ENCODE results near the gene ZNF407.

Gene ZNF407

GRCh38 chr18:75063615-75064512 lies 466.2 kb downstream of the ZNF407 start:
- H3K9me3 ChIP-seq (replicated peaks in 1 of 11), result peaks cover 0 to 4% (median 0%) of the 10 kb centered on the region in 11 experiments; a peak in 1 of 22 replicates
- H3K36me3 ChIP-seq, result peaks cover 17 to 61% (median 33%) of the 10 kb centered on the region in 11 experiments; a peak in 21 of 22 replicates
- H3K4me1 ChIP-seq, result peaks cover 0 to under 1% (median 0%) of the 10 kb centered on the region in 10 experiments; a peak in 1 of 20 replicates
- H4K20me1 ChIP-seq, result no peaks in the 10 kb centered on the region
- no peak overlapping the region for H3K27ac ChIP-seq
- no peak for TF ChIP-seq Cebpa-rat (IDR thresholded peaks at IDR 0.05)
- H3K27me3 ChIP-seq, result no peaks in the 10 kb centered on the region
- no peak overlapping the region for H3K9ac ChIP-seq
- H3K4me2 ChIP-seq, result no peak overlapping the region
- H3K4me3 ChIP-seq, result no peak overlapping the region

GRCh38 chr18:75064513-75064905 lies 466.8 kb downstream of the ZNF407 start:
- Histone ChIP-seq H3K4me2 (no peak overlapping the region), H3K4me1 (peaks cover 0 to 7% (median 2%) of the 10 kb centered on the region in 10 experiments; a peak in 11 of 20 replicates), H3K27me3 (no peaks in the 10 kb centered on the region), H3K36me3 (peaks cover 17 to 54% (median 33%) of the 10 kb centered on the region in 11 experiments; a peak in 21 of 22 replicates), H3K9me3 (replicated peaks in 1 of 11) (peaks cover 0 to 4% (median 0%) of the 10 kb centered on the region in 11 experiments; a peak in 1 of 22 replicates), H4K20me1 (no peaks in the 10 kb centered on the region), H3K9ac (no peak overlapping the region), H3K4me3 (no peak overlapping the region), H3K27ac (no peak overlapping the region)
- no peak for TF ChIP-seq Cebpa-rat (IDR thresholded peaks at IDR 0.05)

- Histone ChIP-seq H3K4me3 (no peak overlapping the region), H4K20me1 (no peaks in the 10 kb centered on the region), H3K4me1 (peaks cover 6 to 16% (median 10%) of the 10 kb centered on the region in 10 experiments), H3K36me3 (peaks cover 14 to 47% (median 29%) of the 10 kb centered on the region in 11 experiments; a peak in 21 of 22 replicates), H3K9ac (no peak overlapping the region), H3K9me3 (replicated peaks in 1 of 11) (no peaks in the 10 kb centered on the region), H3K4me2 (no peak overlapping the region), H3K27ac (no peak overlapping the region), H3K27me3 (no peaks in the 10 kb centered on the region)
- no peak for TF ChIP-seq Cebpa-rat (IDR thresholded peaks at IDR 0.05)
Measured at GRCh38 chr18:75065251-75066000, 467.8 kb downstream of the ZNF407 start.

GRCh38 chr18:75066021-75066880 lies 468.6 kb downstream of the ZNF407 start:
- H3K4me3 ChIP-seq, result no peak overlapping the region
- H3K9ac ChIP-seq, result no peak overlapping the region
- H3K27me3 ChIP-seq, result no peaks in the 10 kb centered on the region
- peaks cover 13 to 24% (median 18%) of the 10 kb centered on the region in 10 experiments for H3K4me1 ChIP-seq
- H3K36me3 ChIP-seq, result peaks cover 14 to 46% (median 29%) of the 10 kb centered on the region in 11 experiments; a peak in 21 of 22 replicates
- no peak overlapping the region for H3K4me2 ChIP-seq
- H4K20me1 ChIP-seq, result no peaks in the 10 kb centered on the region
- no peak for TF ChIP-seq Cebpa-rat (IDR thresholded peaks at IDR 0.05)
- no peaks in the 10 kb centered on the region for H3K9me3 ChIP-seq (replicated peaks in 1 of 11)
- H3K27ac ChIP-seq, result no peak overlapping the region

- Histone ChIP-seq H3K27ac (no peak overlapping the region), H4K20me1 (no peaks in the 10 kb centered on the region), H3K9ac (no peak overlapping the region), H3K9me3 (replicated peaks in 1 of 11) (no peaks in the 10 kb centered on the region), H3K4me2 (no peak overlapping the region), H3K36me3 (peaks cover 14 to 41% (median 29%) of the 10 kb centered on the region in 11 experiments; a peak in 21 of 22 replicates), H3K4me1 (peaks cover 20 to 31% (median 25%) of the 10 kb centered on the region in 10 experiments), H3K27me3 (no peaks in the 10 kb centered on the region), H3K4me3 (no peak overlapping the region)
- TF ChIP-seq Cebpa-rat (IDR thresholded peaks at IDR 0.05), result no peak
Measured at GRCh38 chr18:75066936-75067335, 469.3 kb downstream of the ZNF407 start.

- Histone ChIP-seq H3K36me3 (peaks cover 14 to 29% (median 24%) of the 10 kb centered on the region in 11 experiments; a peak in 21 of 22 replicates), H3K4me3 (no peak overlapping the region), H3K9ac (no peak overlapping the region), H3K27ac (no peak overlapping the region), H3K4me1 (peaks cover 23 to 42% (median 34%) of the 10 kb centered on the region in 10 experiments), H4K20me1 (no peaks in the 10 kb centered on the region), H3K4me2 (no peak overlapping the region), H3K27me3 (no peaks in the 10 kb centered on the region), H3K9me3 (replicated peaks in 1 of 11) (peaks cover 0 to under 1% (median 0%) of the 10 kb centered on the region in 11 experiments; a peak in 2 of 22 replicates)
- TF ChIP-seq Cebpa-rat (IDR thresholded peaks at IDR 0.05), result no peak
Measured at GRCh38 chr18:75067996-75068645, 470.5 kb downstream of the ZNF407 start.

- H4K20me1 ChIP-seq, result no peaks in the 10 kb centered on the region
- no peaks in the 10 kb centered on the region for H3K27me3 ChIP-seq
- no peak overlapping the region for H3K4me3 ChIP-seq
- peaks cover 23 to 48% (median 34%) of the 10 kb centered on the region in 10 experiments for H3K4me1 ChIP-seq
- no peak for TF ChIP-seq Cebpa-rat (IDR thresholded peaks at IDR 0.05)
- no peak overlapping the region for H3K9ac ChIP-seq
- H3K27ac ChIP-seq, result peak overlapping the region in 4 of 11 experiments; percentile 29 to 81 (median 56); a peak in 3 of 22 replicates
- H3K36me3 ChIP-seq, result peaks cover 8 to 21% (median 17%) of the 10 kb centered on the region in 11 experiments; a peak in 20 of 22 replicates
- peak overlapping the region in 4 of 11 experiments; percentile 83 to 92 (median 86); a peak in 5 of 22 replicates for H3K4me2 ChIP-seq
- peaks cover 0 to 6% (median 0%) of the 10 kb centered on the region in 11 experiments; a peak in 5 of 22 replicates for H3K9me3 ChIP-seq (replicated peaks in 1 of 11)
Measured at GRCh38 chr18:75068682-75069435, 471.2 kb downstream of the ZNF407 start.

Data from BLaER1 treated with 17β-estradiol and CSF1 and Interleukin-3, amounts not matched to agents 10 nM and 100 nM (cell line).